Keratinocyte (primary cell): ENCODE results near the gene PKP4. TPM values are rescaled to one million over a fixed set of nuclear protein-coding genes. Genes with fewer than 3 reads are reported as not detected.

Source experiments
- DNase-seq: peaks from one replicate; pipeline ENCODE4 v3.0.0-alpha.2; 2011; ENCODE audit warnings: low read depth, missing footprints, low spot score
- FAIRE-seq: peaks from 2 replicates; lab custom pipeline; 2011; peaks lifted over from hg19 to GRCh38; lab: Jason Lieb, UNC
- H2AFZ ChIP-seq: 2 replicates; pipeline ENCODE4 v1.6.0; 2012; ENCODE audit warnings: low read length, control low read depth, inconsistent platforms; ENCODE audit not compliant: control insufficient read depth
- H3K27ac ChIP-seq: 2 replicates; pipeline ENCODE4 v1.5.1; 2011; ENCODE audit warnings: low read length; ENCODE audit not compliant: control insufficient read depth, insufficient read depth
- H3K27me3 ChIP-seq: 3 replicates; pipeline ENCODE4 v1.6.0; 2011; ENCODE audit warnings: low read length; ENCODE audit not compliant: control insufficient read depth, insufficient read depth; ENCODE audit errors: extremely low read depth
- H3K36me3 ChIP-seq, 2 experiments: 2 replicates in 1 of 2; 3 replicates in 1 of 2; pipeline ENCODE4 v1.5.1; 2011; ENCODE audit warnings: low read length in 2 of 2, mild to moderate bottlenecking in 1 of 2; ENCODE audit not compliant: control insufficient read depth in 2 of 2, insufficient read depth in 2 of 2; ENCODE audit errors: extremely low read depth in 1 of 2
- H3K4me1 ChIP-seq: 3 replicates; pipeline ENCODE4 v1.5.1; 2011; ENCODE audit warnings: low read length; ENCODE audit not compliant: control insufficient read depth, insufficient read depth; ENCODE audit errors: extremely low read depth
- H3K4me2 ChIP-seq: 3 replicates; pipeline ENCODE4 v1.6.0; 2011; ENCODE audit warnings: low read depth, low read length; ENCODE audit not compliant: control insufficient read depth, insufficient read depth; ENCODE audit errors: extremely low read depth
- H3K4me3 ChIP-seq, 3 experiments: fragments of 200-600 bp in 1 of 3; sonication (generic) in 1 of 3; 2 replicates in 2 of 3; 3 replicates in 1 of 3; pipeline ENCODE4 v1.5.1; 2011 to 2016; ENCODE audit warnings: low read length in 3 of 3, mild to moderate bottlenecking in 3 of 3, control low read depth in 2 of 3, inconsistent platforms in 1 of 3, low read depth in 1 of 3, mixed read lengths in 1 of 3, mixed run types in 1 of 3, moderate library complexity in 1 of 3; ENCODE audit not compliant: control insufficient read depth in 2 of 3, insufficient read depth in 2 of 3; ENCODE audit errors: extremely low read depth in 1 of 3
- H3K79me2 ChIP-seq: 2 replicates; pipeline ENCODE4 v1.6.0; 2012; ENCODE audit warnings: low read length; ENCODE audit not compliant: control insufficient read depth, insufficient read depth
- H3K9ac ChIP-seq: 3 replicates; pipeline ENCODE4 v1.6.0; 2011; ENCODE audit warnings: low read length; ENCODE audit not compliant: control insufficient read depth, insufficient read depth; ENCODE audit errors: extremely low read depth
- H3K9me1 ChIP-seq: 3 replicates; pipeline ENCODE4 v1.6.0; 2011; ENCODE audit warnings: low read length; ENCODE audit not compliant: control insufficient read depth, insufficient read depth; ENCODE audit errors: extremely low read depth
- H3K9me3 ChIP-seq: 2 replicates; pipeline ENCODE4 v1.5.1; 2012; ENCODE audit warnings: low read depth, low read length; ENCODE audit not compliant: control insufficient read depth
- H4K20me1 ChIP-seq: 3 replicates; pipeline ENCODE4 v1.6.0; 2011; ENCODE audit warnings: low read length; ENCODE audit not compliant: control insufficient read depth, insufficient read depth; ENCODE audit errors: extremely low read depth
- EZH2 ChIP-seq: IDR thresholded peaks from one replicate; pipeline ENCODE4 v1.6.1; 2012; ENCODE audit warnings: inconsistent platforms, mild to moderate bottlenecking, low read length, moderate library complexity
- dilution Hi-C: fragments of 300-500 bp; cut with MboI; formaldehyde crosslinking; loops from one replicate; pipeline ENCODE4 v1.7.0; 2020; ENCODE audit warnings: low sequenced_read_pairs; ENCODE audit not compliant: extremely low pct_ligation_motif_present
- polyA plus RNA-seq, 5 experiments: library from polyadenylated mRNA; depleted of rRNA in 3 of 5; stranded (reverse) in 3 of 5; stranded (forward) in 1 of 5; unstranded in 1 of 5; fragments of >200 nt; gene quantifications; 1 replicate in 1 of 5; 2 replicates in 3 of 5; 3 replicates in 1 of 5; pipeline versions ENCODE4 v1.2.1 to v1.2.3, GENCODE V29; 2011 to 2012; ENCODE audit warnings: missing spikeins in 2 of 5, low read depth in 1 of 5, low replicate concordance in 1 of 5
- TF ChIP-seq, protein P1 (sequence below), 3 experiments: IDR thresholded peaks in 1 of 3; conservative IDR thresholded peaks in 1 of 3; optimal IDR thresholded peaks in 1 of 3; 2 replicates in 2 of 3; 3 replicates in 1 of 3; pipeline versions ENCODE3 to v1.5.1; 2011; ENCODE audit warnings: low read length in 3 of 3, mild to moderate bottlenecking in 3 of 3, moderate library complexity in 2 of 3, control low read depth in 1 of 3, inconsistent platforms in 1 of 3; ENCODE audit not compliant: insufficient read depth in 2 of 3; ENCODE audit errors: extremely low read depth in 1 of 3

PKP4 gene
- polyA plus RNA-seq, 1 donor (not counting 4 experiments of a cell fraction or from before 2014, with no cell fraction given), result 43.8 TPM

GRCh38 chr2:158624071-158624667 lies 167.4 kb downstream of the PKP4 start:
- DNase-seq, result no peak
- no peak for FAIRE-seq
- H3K36me3 ChIP-seq, result peaks cover 9 to 16% of the 10 kb centered on the region in 2 experiments

GRCh38 chr2:158624961-158625360 lies 168.2 kb downstream of the PKP4 start:
- DNase-seq, result no peak
- TF ChIP-seq EZH2, result no peak
- TF ChIP-seq, protein P1, sequence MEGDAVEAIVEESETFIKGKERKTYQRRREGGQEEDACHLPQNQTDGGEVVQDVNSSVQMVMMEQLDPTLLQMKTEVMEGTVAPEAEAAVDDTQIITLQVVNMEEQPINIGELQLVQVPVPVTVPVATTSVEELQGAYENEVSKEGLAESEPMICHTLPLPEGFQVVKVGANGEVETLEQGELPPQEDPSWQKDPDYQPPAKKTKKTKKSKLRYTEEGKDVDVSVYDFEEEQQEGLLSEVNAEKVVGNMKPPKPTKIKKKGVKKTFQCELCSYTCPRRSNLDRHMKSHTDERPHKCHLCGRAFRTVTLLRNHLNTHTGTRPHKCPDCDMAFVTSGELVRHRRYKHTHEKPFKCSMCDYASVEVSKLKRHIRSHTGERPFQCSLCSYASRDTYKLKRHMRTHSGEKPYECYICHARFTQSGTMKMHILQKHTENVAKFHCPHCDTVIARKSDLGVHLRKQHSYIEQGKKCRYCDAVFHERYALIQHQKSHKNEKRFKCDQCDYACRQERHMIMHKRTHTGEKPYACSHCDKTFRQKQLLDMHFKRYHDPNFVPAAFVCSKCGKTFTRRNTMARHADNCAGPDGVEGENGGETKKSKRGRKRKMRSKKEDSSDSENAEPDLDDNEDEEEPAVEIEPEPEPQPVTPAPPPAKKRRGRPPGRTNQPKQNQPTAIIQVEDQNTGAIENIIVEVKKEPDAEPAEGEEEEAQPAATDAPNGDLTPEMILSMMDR (optimal IDR thresholded peaks at IDR 0.05 in 1 of 3, IDR thresholded peaks at IDR 0.05 in 1 of 3, conservative IDR thresholded peaks at IDR 0.05 in 1 of 3; ENCODE audit: extremely low read depth in 1 of 3, insufficient read depth in 2 of 3, low read length in 3 of 3), result no peak
- H3K79me2 ChIP-seq, result no peaks in the 10 kb centered on the region
- dilution Hi-C loops, result no loop called here
- no peaks in the 10 kb centered on the region for H3K27me3 ChIP-seq
- no peaks in the 10 kb centered on the region for H3K4me1 ChIP-seq
- H3K36me3 ChIP-seq, result peaks cover 9 to 16% of the 10 kb centered on the region in 2 experiments
- no peak overlapping the region for H3K27ac ChIP-seq
- H3K9ac ChIP-seq, result no peak overlapping the region
- no peak for FAIRE-seq
- no peaks in the 10 kb centered on the region for H3K9me3 ChIP-seq
- H2AFZ ChIP-seq, result no peak overlapping the region
- no peaks in the 10 kb centered on the region for H4K20me1 ChIP-seq
- no peak overlapping the region for H3K4me3 ChIP-seq
- no peaks in the 10 kb centered on the region for H3K9me1 ChIP-seq
- no peak overlapping the region for H3K4me2 ChIP-seq

More at GRCh38 chr2:158624071-158624667, 167.4 kb downstream of the PKP4 start:
- TF ChIP-seq, protein P1 (optimal IDR thresholded peaks at IDR 0.05 in 1 of 3, IDR thresholded peaks at IDR 0.05 in 1 of 3, conservative IDR thresholded peaks at IDR 0.05 in 1 of 3; ENCODE audit: extremely low read depth in 1 of 3, insufficient read depth in 2 of 3, low read length in 3 of 3), result no peak
- TF ChIP-seq EZH2, result no peak
- Histone ChIP-seq H3K4me2 (no peak overlapping the region), H3K9me3 (no peaks in the 10 kb centered on the region), H4K20me1 (no peaks in the 10 kb centered on the region), H2AFZ (no peak overlapping the region), H3K79me2 (no peaks in the 10 kb centered on the region), H3K4me1 (peaks cover 7% of the 10 kb centered on the region), H3K9ac (no peak overlapping the region), H3K27ac (no peak overlapping the region), H3K4me3 (no peak overlapping the region), H3K9me1 (no peaks in the 10 kb centered on the region), H3K27me3 (no peaks in the 10 kb centered on the region)
- dilution Hi-C loops, result no loop called here
